HG03039 (cell line): Measurements from ENCODE around the gene SEMA6A.

ENCODE experiments used
- ATAC-seq: cut with Tn5 transposase; IDR thresholded peaks from one replicate; pipeline ENCODE4 v1.9.1; 2021; ENCODE audit warnings: mild to moderate bottlenecking, moderate library complexity; ENCODE audit not compliant: unreplicated experiment

Gene SEMA6A, protein sequence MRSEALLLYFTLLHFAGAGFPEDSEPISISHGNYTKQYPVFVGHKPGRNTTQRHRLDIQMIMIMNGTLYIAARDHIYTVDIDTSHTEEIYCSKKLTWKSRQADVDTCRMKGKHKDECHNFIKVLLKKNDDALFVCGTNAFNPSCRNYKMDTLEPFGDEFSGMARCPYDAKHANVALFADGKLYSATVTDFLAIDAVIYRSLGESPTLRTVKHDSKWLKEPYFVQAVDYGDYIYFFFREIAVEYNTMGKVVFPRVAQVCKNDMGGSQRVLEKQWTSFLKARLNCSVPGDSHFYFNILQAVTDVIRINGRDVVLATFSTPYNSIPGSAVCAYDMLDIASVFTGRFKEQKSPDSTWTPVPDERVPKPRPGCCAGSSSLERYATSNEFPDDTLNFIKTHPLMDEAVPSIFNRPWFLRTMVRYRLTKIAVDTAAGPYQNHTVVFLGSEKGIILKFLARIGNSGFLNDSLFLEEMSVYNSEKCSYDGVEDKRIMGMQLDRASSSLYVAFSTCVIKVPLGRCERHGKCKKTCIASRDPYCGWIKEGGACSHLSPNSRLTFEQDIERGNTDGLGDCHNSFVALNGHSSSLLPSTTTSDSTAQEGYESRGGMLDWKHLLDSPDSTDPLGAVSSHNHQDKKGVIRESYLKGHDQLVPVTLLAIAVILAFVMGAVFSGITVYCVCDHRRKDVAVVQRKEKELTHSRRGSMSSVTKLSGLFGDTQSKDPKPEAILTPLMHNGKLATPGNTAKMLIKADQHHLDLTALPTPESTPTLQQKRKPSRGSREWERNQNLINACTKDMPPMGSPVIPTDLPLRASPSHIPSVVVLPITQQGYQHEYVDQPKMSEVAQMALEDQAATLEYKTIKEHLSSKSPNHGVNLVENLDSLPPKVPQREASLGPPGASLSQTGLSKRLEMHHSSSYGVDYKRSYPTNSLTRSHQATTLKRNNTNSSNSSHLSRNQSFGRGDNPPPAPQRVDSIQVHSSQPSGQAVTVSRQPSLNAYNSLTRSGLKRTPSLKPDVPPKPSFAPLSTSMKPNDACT

DNA sequence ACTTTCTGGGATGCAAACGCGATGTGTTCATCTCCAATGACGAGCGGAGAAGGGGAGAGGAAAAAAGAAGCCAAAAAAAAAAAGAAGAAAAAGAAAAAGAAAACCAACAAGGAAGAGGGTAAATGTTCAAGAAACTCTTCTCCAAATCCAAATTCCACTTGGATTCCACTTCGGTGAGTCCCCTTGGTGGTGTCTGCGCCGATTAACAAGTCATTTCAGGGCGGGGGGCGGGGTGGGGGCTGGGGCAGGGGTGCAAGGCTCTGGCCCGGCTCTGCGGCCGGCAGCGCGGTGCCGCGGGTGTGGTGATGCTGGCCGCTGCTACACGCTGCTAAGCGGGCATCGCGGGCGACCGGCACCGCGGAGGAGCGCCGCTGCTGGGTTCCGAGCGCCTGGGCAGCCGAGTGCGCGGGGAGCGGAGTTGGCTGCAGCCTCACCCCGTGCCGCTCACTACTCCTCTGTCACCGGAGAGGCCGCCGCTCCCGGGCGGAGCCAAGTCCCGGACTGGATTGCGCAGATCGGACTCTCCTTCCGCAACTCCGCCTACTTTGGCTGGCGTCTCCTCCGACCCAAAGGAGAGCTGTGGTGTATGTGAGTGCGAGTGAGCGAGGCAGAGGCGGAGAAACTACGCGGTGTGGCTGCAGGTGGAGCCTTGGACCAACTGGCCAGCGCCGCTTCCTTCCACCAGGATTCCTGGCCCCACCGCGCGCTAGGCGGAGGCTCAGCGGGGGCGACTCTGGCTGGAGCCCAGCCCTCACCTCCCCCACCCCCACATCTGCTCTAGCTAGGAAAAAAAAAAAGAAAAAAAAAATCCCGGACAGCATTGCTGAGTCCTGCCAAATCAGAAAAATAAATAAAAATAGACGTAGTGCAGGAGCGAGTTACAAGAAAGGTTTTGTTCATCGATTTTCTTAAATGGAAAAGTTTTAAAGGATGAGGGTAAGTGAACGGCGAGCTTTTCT lies at the start of gene SEMA6A:
Gene SEMA6A, minus strand, starts transcription at position 457 of the 959 bp plus-strand sequence. CDS start 69,879 bp downstream, outside the sequence.
- ATAC-seq: peak; percentile 52

DNA sequence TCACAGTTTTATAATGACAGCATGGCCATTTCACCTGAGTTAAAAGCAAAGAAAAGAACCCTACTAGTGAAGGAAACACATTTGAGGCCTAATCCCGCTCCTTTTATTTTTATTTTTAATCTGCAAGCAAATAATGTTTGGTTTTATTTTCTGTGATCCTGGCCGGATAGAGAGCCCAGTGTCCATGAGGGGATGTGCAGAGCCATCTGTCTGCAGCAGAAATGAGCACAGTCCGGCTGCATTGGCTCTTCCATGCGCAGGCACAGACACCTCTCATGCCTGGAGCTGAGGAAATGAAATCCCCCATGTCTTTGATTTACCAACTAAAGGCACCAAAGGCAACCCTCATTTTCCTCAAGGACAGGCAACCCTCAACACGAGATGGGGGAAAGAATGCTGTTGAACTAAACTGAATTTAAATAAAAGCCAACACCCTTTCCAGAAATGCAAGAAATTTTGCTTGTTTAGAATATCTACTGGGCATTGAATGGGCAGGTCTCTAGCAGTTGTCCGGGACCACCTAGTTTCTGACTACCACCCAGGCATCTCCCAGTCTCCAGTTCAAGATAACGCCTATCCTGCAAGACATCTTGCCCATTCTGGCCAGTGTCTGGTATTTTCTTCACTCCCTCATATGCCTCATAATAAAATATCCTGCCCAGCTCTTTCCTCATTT lies 47.9 kb upstream of the SEMA6A start:
- no peak for ATAC-seq

DNA sequence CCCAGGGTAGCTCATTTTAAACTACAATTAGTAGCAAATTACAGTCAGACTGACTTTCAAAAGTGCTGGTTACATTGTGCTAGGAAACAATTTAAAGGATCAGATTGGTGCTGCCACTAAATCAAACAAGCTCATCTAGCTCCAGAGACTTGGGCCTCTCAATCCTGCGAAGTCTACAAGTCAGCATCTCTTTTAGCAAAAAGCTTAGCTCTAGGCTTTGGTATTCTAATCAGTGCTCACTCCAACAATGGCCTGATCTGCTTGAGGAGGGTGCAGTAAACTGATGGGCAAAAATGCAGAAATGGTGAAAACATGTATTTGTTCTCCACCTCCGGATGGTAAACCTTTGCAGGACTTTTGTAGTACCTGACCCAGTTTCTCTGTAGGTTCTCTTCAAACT lies 47.0 kb upstream of the SEMA6A start:
- ATAC-seq: no peak

DNA sequence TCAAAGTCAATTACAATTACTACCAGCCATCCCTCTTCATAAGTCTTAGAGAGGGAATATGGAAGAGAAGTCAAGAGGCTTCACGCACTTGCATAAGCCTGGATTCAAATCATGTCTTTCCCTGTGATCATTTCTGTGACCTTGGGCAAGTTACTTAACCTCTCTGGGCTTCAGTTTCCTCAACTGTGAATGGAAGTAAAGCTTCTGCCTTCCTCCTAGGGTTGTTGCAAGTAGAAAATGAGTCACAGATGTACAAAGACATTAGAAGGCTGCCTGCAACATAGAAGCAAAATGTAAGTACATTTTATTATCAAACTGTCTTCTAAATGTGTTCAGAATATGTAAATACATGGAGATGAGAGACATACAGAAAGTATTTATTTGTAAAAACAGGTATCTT lies 42.3 kb upstream of the SEMA6A start:
- ATAC-seq: no peak

DNA sequence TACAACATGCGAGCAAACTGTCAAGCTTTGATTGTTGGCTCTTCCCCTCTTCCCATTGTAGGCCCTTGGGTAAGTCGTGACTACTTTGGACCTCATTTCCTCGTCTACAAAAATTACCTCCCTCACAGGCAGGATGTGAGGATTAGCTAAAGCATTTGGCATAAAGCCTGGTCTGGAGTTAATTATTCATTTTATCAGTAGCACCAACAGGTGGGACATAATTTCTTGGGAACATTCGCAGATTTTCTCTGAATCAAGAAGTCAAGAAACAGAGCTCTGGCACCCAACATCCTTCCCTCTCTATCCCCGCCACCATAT lies 39.9 kb upstream of the SEMA6A start:
- no peak for ATAC-seq

DNA sequence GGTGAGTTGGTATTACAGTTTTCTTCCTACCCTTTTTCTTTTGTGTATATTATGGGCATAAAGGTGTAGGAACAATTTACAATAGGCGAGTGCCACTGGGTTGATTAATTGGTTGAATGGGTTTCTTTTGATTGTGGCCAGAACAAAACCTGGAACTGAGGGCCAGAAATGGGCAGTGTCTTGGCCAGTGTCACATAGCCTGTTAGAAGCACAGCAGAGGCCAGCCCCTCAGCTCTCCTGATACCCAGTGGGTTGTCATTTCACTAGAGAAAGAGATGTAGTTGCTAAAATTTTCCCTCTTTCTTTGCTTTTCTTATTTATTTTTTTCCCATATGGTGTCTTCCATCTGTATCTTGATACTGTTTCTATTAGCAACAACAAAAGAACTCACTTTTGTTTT lies 38.8 kb upstream of the SEMA6A start:
- no peak for ATAC-seq

DNA sequence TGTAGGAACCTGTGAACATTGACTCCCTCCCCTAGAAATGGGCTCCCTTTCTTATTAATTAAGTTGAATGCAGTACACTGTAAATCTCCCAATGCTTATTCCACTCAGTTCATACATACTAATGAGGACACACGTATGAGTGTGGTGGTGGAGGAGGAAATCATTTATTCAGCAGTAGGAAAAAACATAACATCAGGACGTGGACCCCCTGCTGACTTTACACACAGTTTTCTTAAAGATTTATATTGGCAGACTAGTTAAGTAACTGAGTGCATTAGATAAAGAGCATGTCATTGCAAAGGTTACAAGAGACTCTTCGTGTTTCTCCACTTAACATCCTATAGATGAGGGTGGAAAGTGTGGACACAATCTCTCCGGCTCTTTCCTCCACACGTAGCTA lies 37.8 kb upstream of the SEMA6A start:
- no peak for ATAC-seq

DNA sequence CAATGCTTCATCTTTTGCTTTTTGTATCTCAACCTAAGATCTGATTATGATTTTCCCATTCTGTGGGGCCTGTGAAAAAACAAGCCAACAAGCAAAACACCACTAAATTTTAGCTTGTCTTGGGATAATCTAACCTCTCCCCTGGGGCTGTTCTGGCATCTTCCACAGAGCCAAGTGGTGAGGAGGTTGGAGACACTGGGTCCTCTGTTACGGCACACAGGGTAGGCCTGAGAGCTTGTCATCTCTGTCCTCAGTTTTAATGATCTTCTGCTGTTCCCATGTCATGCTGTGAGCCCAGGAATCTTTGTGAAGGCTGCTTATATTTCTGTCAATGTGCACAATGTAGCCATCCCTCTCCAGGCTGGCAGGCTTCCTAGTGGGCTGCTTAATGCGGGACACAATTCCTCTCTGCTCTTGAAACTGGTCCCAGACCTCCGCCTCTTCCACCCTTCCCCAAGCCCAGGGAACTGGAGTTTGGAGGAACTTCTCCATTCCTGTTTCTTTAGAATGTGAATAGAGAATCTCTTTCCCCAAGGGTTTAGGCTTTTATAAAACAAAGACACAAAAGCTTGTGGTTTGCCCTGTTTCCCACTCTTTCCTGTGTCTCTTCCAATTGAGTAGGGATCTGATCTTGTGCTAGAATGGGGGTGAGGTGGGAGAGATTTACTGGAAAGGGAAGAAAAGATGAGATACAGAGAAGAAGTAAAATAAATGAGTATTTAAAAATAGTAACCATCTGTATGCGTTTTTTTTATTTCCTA lies 30.9 kb upstream of the SEMA6A start:
- no peak for ATAC-seq

DNA sequence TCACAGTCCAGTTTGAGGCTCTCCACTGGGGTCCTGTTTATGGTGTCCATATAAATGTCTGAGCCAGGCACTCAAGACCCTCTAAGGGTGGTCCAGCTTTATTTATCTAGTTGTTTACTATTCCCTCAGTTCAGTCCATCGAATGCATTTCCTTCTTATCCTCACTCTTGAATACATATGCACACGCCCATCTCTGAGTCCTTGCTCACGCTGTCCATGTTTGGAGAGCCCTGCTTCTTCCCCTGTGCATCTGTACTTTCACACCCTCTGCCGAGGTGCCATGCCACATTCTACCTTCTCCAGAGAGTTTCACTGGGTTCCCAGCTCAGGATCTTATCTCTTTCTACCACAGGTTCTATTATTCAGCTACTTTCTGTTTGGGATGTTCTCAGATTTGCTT lies 30.2 kb upstream of the SEMA6A start:
- ATAC-seq: no peak

DNA sequence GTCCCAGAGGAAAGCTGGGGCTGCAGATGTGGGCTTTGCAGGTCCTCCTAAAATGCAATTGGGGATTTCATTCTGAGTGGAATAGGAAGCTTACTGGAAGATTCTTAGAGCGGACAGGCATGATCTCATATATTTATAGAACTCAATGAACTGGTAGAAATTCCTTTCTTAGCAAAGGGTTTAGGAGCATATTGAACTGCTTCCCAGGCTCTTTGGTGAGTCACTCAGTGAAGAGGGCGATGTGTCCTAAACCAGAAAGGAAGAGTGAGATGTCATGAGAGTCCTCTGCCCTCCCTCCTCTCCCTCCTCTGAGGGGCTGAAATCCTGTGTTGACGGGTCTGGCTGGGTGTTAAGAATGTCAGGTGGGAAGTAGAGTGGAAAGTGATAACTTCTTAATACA lies 26.3 kb upstream of the SEMA6A start:
- no peak for ATAC-seq

DNA sequence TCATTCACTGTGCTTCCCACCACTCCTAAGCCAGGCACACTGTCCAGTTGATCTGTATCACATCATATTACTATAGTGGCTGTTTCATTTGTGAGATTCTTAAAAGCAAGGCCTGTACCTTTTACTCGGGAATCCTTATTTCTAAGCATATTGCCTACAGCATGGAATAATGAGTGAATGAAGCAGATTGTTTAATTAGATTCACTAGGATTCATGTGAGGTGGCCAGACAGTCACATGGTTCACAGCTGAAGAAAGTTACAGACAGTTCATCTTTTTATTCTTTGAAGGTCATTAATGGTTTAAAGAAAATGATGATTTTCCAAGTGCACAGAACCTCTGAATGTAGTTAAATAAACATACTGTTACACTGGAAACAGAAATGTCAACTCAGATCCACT lies 24.3 kb upstream of the SEMA6A start:
- ATAC-seq: no peak

DNA sequence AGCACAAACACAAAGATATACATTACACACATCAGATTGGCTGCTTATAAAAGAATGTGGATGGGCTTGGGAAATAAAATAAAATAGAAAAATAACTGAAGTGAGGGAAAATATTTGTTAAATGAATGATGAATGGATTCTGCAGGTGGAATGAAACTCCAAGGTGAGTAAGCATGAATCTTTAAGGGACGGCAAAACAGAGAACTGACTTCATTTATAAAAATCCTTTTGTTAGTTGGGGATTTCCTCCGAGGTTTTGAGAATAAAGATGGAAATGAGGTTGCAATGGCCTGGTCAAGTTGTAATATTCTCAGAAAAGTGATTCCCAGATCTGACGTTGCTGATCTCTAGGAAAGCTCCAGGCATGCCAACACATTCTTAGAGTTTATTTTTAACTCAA lies 20.9 kb upstream of the SEMA6A start:
- no peak for ATAC-seq

DNA sequence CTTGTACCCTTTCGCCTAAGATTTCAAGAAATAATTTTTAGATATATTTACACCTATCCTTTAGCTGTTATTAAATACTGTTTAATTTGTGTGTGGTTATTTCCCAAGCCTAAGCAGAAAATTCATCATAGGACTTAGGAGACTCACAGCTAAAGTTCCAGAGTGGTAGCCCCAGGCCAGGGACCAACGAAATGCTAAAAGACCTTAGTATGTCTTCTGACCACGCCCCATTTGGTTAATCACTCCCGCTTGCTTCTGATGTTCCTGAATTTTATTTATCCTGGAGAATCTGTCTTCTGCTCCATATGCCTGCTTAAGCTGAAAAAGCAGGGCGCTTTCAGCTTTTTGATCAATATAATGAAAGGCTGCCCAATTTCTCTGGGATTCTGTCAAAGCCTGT lies 18.7 kb upstream of the SEMA6A start:
- ATAC-seq: no peak

DNA sequence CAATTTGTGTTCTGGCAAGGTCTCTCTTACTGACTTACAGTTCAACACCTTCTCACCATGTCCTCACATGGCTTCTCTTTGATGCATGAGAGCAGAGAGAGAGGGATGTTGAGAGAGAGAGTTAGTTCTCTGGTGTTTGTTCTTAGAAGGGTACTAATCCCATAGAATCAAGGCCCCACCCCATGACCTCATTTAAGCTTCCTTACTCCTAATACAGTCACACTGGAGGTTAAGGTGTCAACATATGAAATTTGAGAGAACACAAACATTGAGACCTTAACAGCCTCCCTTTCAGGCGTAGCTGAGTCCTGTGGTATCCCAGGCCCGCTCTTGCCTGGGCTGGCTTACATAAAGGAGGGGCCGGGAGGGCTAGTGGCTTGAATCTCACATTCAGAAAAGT lies 10.6 kb upstream of the SEMA6A start:
- no peak for ATAC-seq

DNA sequence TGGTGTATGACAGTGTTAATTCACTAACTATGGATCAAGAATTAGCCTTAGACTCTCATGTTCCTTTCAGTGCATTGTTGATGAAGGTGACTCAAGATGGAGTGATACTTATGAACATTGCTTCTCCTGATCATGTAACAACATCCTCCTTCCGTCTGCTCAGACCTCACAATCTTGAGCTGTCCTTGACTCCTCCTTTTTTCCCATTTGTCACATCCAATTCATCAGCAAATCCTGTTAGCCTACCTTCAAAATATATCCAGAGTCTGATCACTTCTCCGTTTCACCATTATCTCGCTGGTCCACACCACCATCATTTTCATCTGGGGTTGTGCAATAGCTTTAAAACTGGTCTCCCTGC lies 9.2 kb upstream of the SEMA6A start:
- no peak for ATAC-seq

DNA sequence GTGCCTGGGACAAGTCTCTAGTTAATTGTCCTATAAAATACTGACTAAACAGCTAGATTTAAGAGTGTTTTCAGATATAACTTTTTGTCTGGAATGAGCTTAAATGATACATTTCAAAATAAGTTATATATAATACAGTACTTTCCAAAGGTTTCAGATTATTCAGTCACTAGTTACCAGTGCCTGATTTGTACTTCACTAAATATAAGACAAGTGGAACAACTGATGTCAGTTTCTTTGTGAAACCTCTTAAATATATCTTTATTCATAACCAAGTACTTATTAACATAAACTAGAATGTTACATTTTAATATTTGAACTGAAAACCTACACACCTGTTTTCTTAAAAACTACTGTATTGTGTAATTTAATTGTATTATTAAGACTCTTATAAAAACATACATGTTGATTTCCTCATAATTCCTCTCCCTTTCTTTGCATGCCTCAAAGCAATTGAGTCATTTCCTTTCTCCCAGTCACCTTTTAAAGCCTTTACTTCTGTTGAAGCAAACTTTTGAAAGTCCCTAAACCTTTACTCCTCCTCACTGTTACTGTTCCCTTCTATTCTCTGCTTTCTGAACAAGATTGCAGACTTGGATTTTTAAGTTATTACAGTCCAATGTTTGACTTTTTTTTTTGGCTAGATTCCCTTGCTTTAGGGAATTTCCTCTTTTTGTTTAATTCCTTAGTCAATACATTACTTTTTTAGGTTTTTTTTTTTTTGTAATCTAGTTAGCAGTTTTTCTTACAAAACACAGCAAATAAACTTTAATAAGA lies 8.7 kb upstream of the SEMA6A start:
- ATAC-seq: no peak

DNA sequence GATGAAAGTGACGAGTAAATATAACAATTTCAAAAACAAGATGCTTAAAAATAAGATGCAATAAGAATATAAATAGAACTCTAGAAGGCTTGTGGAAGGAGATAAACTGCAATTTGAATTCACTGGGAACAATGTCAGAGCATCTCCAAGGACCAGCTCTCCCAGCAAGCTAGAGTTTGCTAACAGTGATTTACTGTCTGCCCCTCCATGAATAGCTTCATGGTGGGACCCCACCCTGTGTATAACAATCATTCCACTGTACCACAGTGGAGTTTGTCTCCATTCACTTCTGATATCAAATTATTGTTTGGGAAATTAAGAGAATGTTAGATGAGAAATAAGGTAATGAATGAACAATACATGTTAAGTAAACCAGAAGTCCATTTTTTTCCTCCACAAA lies 7.3 kb upstream of the SEMA6A start:
- no peak for ATAC-seq

DNA sequence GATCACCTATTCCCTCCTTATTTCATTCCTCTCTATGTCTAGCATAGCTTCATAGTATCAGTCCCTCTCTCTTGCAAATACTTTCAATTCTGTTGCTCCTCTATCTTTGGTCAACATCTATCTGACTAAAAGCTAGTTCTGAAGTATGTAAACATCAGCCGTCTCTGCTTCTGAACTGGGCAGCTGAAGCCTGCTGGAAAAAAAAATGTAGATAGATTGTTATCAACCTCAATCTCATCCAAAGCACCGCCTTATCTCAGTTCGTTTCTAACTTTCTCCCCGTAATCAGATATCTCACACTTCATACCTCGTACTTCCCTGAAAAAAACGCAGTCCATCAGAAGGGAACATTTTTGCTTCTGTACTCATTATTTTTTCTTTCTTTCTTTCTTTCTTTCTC lies 4.5 kb upstream of the SEMA6A start:
- ATAC-seq: no peak

DNA sequence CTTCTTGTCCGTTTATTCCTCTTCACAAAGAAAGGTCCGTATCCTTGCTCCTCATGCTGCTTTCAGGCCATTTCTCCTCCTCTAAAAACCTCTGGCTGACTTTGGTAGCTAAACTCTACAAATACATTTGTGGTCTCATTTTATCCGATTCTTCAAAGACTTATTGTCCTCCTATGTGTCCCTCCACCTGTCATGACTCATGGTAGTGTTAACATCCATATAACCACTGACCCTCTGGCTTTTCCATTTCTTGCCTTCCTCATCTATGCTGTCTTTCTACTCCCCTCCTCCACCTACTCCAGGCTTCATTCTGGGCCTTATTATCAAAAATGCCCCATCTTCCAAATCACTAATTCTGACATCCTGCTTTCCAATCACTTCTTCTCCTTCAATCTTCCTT lies 4.1 kb upstream of the SEMA6A start:
- ATAC-seq: no peak
